ENCODE data around the gene SHLD1.

Gene SHLD1

GRCh38 chr20:5835321-5835821, 85.2 kb downstream of the SHLD1 start:
- H2BK120ac ChIP-seq (ENCODE audit: insufficient read depth, low read length, poor library complexity), result no peak overlapping the region
- no peak for DNase-seq
- whole genome bisulfite sequencing (ENCODE audit: extremely low coverage, insufficient coverage, insufficient read length), result no CpG with 5 or more reads among the region's 2 CpGs

DNA sequence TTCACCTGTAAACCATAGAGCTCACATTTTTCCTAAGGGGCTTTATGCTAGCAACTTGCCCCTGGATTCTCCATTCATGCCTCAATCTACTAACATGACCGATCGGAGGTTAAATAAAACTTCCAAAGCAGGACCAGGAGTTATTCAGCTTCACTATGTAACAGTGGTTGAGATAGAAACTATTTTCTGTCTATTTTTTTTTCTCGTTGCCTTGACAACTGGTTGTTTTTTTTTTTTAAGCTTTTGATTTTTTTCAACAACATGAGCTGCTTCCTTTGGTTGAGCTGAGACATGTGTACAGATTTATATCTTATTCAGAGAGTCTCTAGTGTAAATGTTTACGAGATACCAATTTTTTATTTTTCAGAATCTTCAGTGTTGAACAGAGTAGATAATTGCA, 85.7 kb downstream of the SHLD1 start:
- Histone ChIP-seq H4K8ac (ENCODE audit: low read depth, low read length) (no peak overlapping the region), H3K14ac (ENCODE audit: low read length) (no peak overlapping the region), H3K4ac (ENCODE audit: low read depth, low read length) (no peak overlapping the region), H3K9me3 (ENCODE audit: insufficient read depth, low read depth, low read length) (no peaks in the 10 kb centered on the region), H2BK120ac (ENCODE audit: insufficient read depth, low read length, poor library complexity) (no peak overlapping the region), H3K27ac (ENCODE audit: low read depth, low read length) (no peak overlapping the region), H3K79me1 (ENCODE audit: low read length) (no peaks in the 10 kb centered on the region), H4K91ac (ENCODE audit: low read depth, low read length) (no peak overlapping the region), H3K4me3 (ENCODE audit: low read depth, low read length) (no peak overlapping the region), H3K4me1 (ENCODE audit: control insufficient read depth in 1 of 2, insufficient read depth in 2 of 2, low read length in 2 of 2) (no peaks in the 10 kb centered on the region), H2BK12ac (ENCODE audit: low read length) (no peak overlapping the region), H3K23ac (ENCODE audit: low read length) (no peak overlapping the region), H4K12ac (ENCODE audit: low read depth, low read length) (no peak overlapping the region), H3K27me3 (ENCODE audit: insufficient read depth, low read length) (no peaks in the 10 kb centered on the region), H3K9ac (ENCODE audit: low read length) (no peak overlapping the region), H3K4me2 (ENCODE audit: low read length) (no peak overlapping the region), H3K36me3 (ENCODE audit: control insufficient read depth in 1 of 2, insufficient read depth in 2 of 2, low read length in 2 of 2) (no peaks in the 10 kb centered on the region), H2AFZ (ENCODE audit: insufficient read depth, low read length, poor library complexity) (no peak overlapping the region), H2AK5ac (ENCODE audit: low read length) (no peak overlapping the region), H3K18ac (ENCODE audit: low read length) (no peak overlapping the region), H2BK5ac (ENCODE audit: low read depth, low read length, poor library complexity) (no peak overlapping the region), H3K79me2 (ENCODE audit: control insufficient read depth, insufficient read depth, low read length, poor library complexity) (no peaks in the 10 kb centered on the region)
- no peak for DNase-seq
- WGBS (ENCODE audit: extremely low coverage, insufficient coverage, insufficient read length), result no CpG with 5 or more reads among the region's 4 CpGs

More at GRCh38 chr20:5835321-5835821, 85.2 kb downstream of the SHLD1 start:
- Histone ChIP-seq H3K9me3 (ENCODE audit: insufficient read depth, low read depth, low read length) (no peaks in the 10 kb centered on the region), H3K79me1 (ENCODE audit: low read length) (no peaks in the 10 kb centered on the region), H3K23ac (ENCODE audit: low read length) (no peak overlapping the region), H4K91ac (ENCODE audit: low read depth, low read length) (no peak overlapping the region), H2AFZ (ENCODE audit: insufficient read depth, low read length, poor library complexity) (no peak overlapping the region), H3K4ac (ENCODE audit: low read depth, low read length) (no peak overlapping the region), H3K18ac (ENCODE audit: low read length) (no peak overlapping the region), H3K4me2 (ENCODE audit: low read length) (no peak overlapping the region), H2BK12ac (ENCODE audit: low read length) (no peak overlapping the region), H4K12ac (ENCODE audit: low read depth, low read length) (no peak overlapping the region), H3K27me3 (ENCODE audit: insufficient read depth, low read length) (no peaks in the 10 kb centered on the region), H3K36me3 (ENCODE audit: control insufficient read depth in 1 of 2, insufficient read depth in 2 of 2, low read length in 2 of 2) (no peaks in the 10 kb centered on the region), H3K27ac (ENCODE audit: low read depth, low read length) (no peak overlapping the region), H2AK5ac (ENCODE audit: low read length) (no peak overlapping the region), H2BK5ac (ENCODE audit: low read depth, low read length, poor library complexity) (no peak overlapping the region), H3K9ac (ENCODE audit: low read length) (no peak overlapping the region), H4K8ac (ENCODE audit: low read depth, low read length) (no peak overlapping the region), H3K4me3 (ENCODE audit: low read depth, low read length) (no peak overlapping the region), H3K14ac (ENCODE audit: low read length) (no peak overlapping the region), H3K79me2 (ENCODE audit: control insufficient read depth, insufficient read depth, low read length, poor library complexity) (no peaks in the 10 kb centered on the region), H3K4me1 (ENCODE audit: control insufficient read depth in 1 of 2, insufficient read depth in 2 of 2, low read length in 2 of 2) (no peaks in the 10 kb centered on the region)

- no CpG with 5 or more reads among the region's 4 CpGs for WGBS (ENCODE audit: extremely low coverage, insufficient coverage, insufficient read length)
These were observed 86.4 kb downstream of the SHLD1 start for GRCh38 chr20:5836569-5836968.

GRCh38 chr20:5840411-5841002, 90.3 kb downstream of the SHLD1 start:
- no peak overlapping the region for H2BK5ac ChIP-seq (ENCODE audit: low read depth, low read length, poor library complexity)
- no peak overlapping the region for H3K4me3 ChIP-seq (ENCODE audit: low read depth, low read length)
- H4K12ac ChIP-seq (ENCODE audit: low read depth, low read length), result no peak overlapping the region
- no peak overlapping the region for H2AK5ac ChIP-seq (ENCODE audit: low read length)
- no peak overlapping the region for H3K27ac ChIP-seq (ENCODE audit: low read depth, low read length)
- H3K79me1 ChIP-seq (ENCODE audit: low read length), result no peaks in the 10 kb centered on the region
- H3K79me2 ChIP-seq (ENCODE audit: control insufficient read depth, insufficient read depth, low read length, poor library complexity), result no peaks in the 10 kb centered on the region
- no peaks in the 10 kb centered on the region for H3K9me3 ChIP-seq (ENCODE audit: insufficient read depth, low read depth, low read length)
- H4K91ac ChIP-seq (ENCODE audit: low read depth, low read length), result no peak overlapping the region
- no peak overlapping the region for H3K4ac ChIP-seq (ENCODE audit: low read depth, low read length)
- DNase-seq, result no peak
- H3K36me3 ChIP-seq (ENCODE audit: control insufficient read depth in 1 of 2, insufficient read depth in 2 of 2, low read length in 2 of 2), result no peaks in the 10 kb centered on the region
- no peak overlapping the region for H4K8ac ChIP-seq (ENCODE audit: low read depth, low read length)
- WGBS (ENCODE audit: extremely low coverage, insufficient coverage, insufficient read length), result no CpG with 5 or more reads among the region's 5 CpGs
- H3K18ac ChIP-seq (ENCODE audit: low read length), result no peak overlapping the region
- H2BK12ac ChIP-seq (ENCODE audit: low read length), result no peak overlapping the region
- no peak overlapping the region for H3K4me2 ChIP-seq (ENCODE audit: low read length)
- H3K23ac ChIP-seq (ENCODE audit: low read length), result no peak overlapping the region
- no peaks in the 10 kb centered on the region for H3K4me1 ChIP-seq (ENCODE audit: control insufficient read depth in 1 of 2, insufficient read depth in 2 of 2, low read length in 2 of 2)
- H3K27me3 ChIP-seq (ENCODE audit: insufficient read depth, low read length), result no peaks in the 10 kb centered on the region
- H3K14ac ChIP-seq (ENCODE audit: low read length), result no peak overlapping the region
- no peak overlapping the region for H3K9ac ChIP-seq (ENCODE audit: low read length)
- no peak overlapping the region for H2AFZ ChIP-seq (ENCODE audit: insufficient read depth, low read length, poor library complexity)
- no peak overlapping the region for H2BK120ac ChIP-seq (ENCODE audit: insufficient read depth, low read length, poor library complexity)

More at GRCh38 chr20:5836569-5836968, 86.4 kb downstream of the SHLD1 start:
- Histone ChIP-seq H2BK12ac (ENCODE audit: low read length) (no peak overlapping the region), H3K27me3 (ENCODE audit: insufficient read depth, low read length) (no peaks in the 10 kb centered on the region), H3K9me3 (ENCODE audit: insufficient read depth, low read depth, low read length) (no peaks in the 10 kb centered on the region), H3K9ac (ENCODE audit: low read length) (no peak overlapping the region), H3K4me1 (ENCODE audit: control insufficient read depth in 1 of 2, insufficient read depth in 2 of 2, low read length in 2 of 2) (no peaks in the 10 kb centered on the region), H3K14ac (ENCODE audit: low read length) (no peak overlapping the region), H3K4me3 (ENCODE audit: low read depth, low read length) (no peak overlapping the region), H2AK5ac (ENCODE audit: low read length) (no peak overlapping the region), H3K36me3 (ENCODE audit: control insufficient read depth in 1 of 2, insufficient read depth in 2 of 2, low read length in 2 of 2) (no peaks in the 10 kb centered on the region), H2AFZ (ENCODE audit: insufficient read depth, low read length, poor library complexity) (no peak overlapping the region), H2BK5ac (ENCODE audit: low read depth, low read length, poor library complexity) (no peak overlapping the region), H3K79me2 (ENCODE audit: control insufficient read depth, insufficient read depth, low read length, poor library complexity) (no peaks in the 10 kb centered on the region), H3K4me2 (ENCODE audit: low read length) (no peak overlapping the region), H3K23ac (ENCODE audit: low read length) (no peak overlapping the region), H4K91ac (ENCODE audit: low read depth, low read length) (no peak overlapping the region), H3K27ac (ENCODE audit: low read depth, low read length) (no peak overlapping the region), H4K8ac (ENCODE audit: low read depth, low read length) (no peak overlapping the region), H3K4ac (ENCODE audit: low read depth, low read length) (no peak overlapping the region), H2BK120ac (ENCODE audit: insufficient read depth, low read length, poor library complexity) (no peak overlapping the region), H4K12ac (ENCODE audit: low read depth, low read length) (no peak overlapping the region), H3K18ac (ENCODE audit: low read length) (no peak overlapping the region), H3K79me1 (ENCODE audit: low read length) (no peaks in the 10 kb centered on the region)
- DNase-seq, result no peak
